HEK293 (cell line): ENCODE results near the gene LBHD1.

ENCODE experiments used
- BCL11B ChIP-seq: fragments of 450-650 bp; formaldehyde crosslinking; IDR thresholded peaks from 2 replicates; pipeline ENCODE4 v1.5.1; 2016; ENCODE audit warnings: low read depth, missing biosample characterization, missing genetic modification characterization
- HIC1 ChIP-seq: fragments of 450-650 bp; formaldehyde crosslinking; IDR thresholded peaks from 2 replicates; pipeline ENCODE4 v1.5.1; 2016; ENCODE audit warnings: missing biosample characterization, missing genetic modification characterization
- PRDM2 ChIP-seq: fragments of 450-650 bp; formaldehyde crosslinking; IDR thresholded peaks from 2 replicates; pipeline ENCODE4 v1.5.1; 2016; ENCODE audit warnings: missing biosample characterization, missing genetic modification characterization, borderline replicate concordance
- SCRT1 ChIP-seq: fragments of 450-650 bp; formaldehyde crosslinking; IDR thresholded peaks from 2 replicates; pipeline ENCODE4 v1.5.1; 2016; ENCODE audit warnings: missing biosample characterization, missing genetic modification characterization, borderline replicate concordance
- YY2 ChIP-seq: fragments of 450-650 bp; formaldehyde crosslinking; IDR thresholded peaks from 2 replicates; pipeline ENCODE4 v1.5.1; 2016; ENCODE audit warnings: missing biosample characterization, missing genetic modification characterization
- ZBTB21 ChIP-seq: fragments of 450-650 bp; formaldehyde crosslinking; IDR thresholded peaks from 2 replicates; pipeline ENCODE4 v1.5.1; 2017; ENCODE audit warnings: missing biosample characterization, missing genetic modification characterization
- ZNF114 ChIP-seq: fragments of 450-650 bp; formaldehyde crosslinking; IDR thresholded peaks from 2 replicates; pipeline ENCODE4 v1.5.0; 2017; ENCODE audit warnings: missing biosample characterization, missing genetic modification characterization
- ZNF132 ChIP-seq: fragments of 450-650 bp; formaldehyde crosslinking; IDR thresholded peaks from 2 replicates; pipeline ENCODE4 v1.5.1; 2017; ENCODE audit warnings: missing biosample characterization, missing genetic modification characterization, borderline replicate concordance
- ZNF174 ChIP-seq: fragments of 450-650 bp; formaldehyde crosslinking; IDR thresholded peaks from 2 replicates; pipeline ENCODE4 v1.5.0; 2017; ENCODE audit warnings: missing biosample characterization, mild to moderate bottlenecking, missing genetic modification characterization
- ZNF2 ChIP-seq: fragments of 450-650 bp; formaldehyde crosslinking; IDR thresholded peaks from 2 replicates; pipeline ENCODE4 v1.5.1; 2016; ENCODE audit warnings: missing biosample characterization, missing genetic modification characterization
- ZNF202 ChIP-seq: fragments of 450-650 bp; formaldehyde crosslinking; IDR thresholded peaks from 2 replicates; pipeline ENCODE4 v1.5.1; 2016; ENCODE audit warnings: missing biosample characterization, missing genetic modification characterization, borderline replicate concordance
- ZNF23 ChIP-seq: fragments of 450-650 bp; formaldehyde crosslinking; IDR thresholded peaks from 2 replicates; pipeline ENCODE4 v1.5.1; 2016; ENCODE audit warnings: missing biosample characterization, missing genetic modification characterization, borderline replicate concordance
- ZNF510 ChIP-seq: fragments of 450-650 bp; formaldehyde crosslinking; IDR thresholded peaks from 2 replicates; pipeline ENCODE4 v1.5.1; 2018; ENCODE audit warnings: mild to moderate bottlenecking, missing genetic modification characterization, missing biosample characterization; ENCODE audit not compliant: insufficient replicate concordance
- ZNF664 ChIP-seq: fragments of 450-650 bp; formaldehyde crosslinking; IDR thresholded peaks from 2 replicates; pipeline ENCODE4 v1.5.1; 2016; ENCODE audit warnings: missing biosample characterization, missing genetic modification characterization
- ZNF670 ChIP-seq: fragments of 450-650 bp; formaldehyde crosslinking; IDR thresholded peaks from 2 replicates; pipeline ENCODE4 v1.5.1; 2016; ENCODE audit warnings: missing biosample characterization, missing genetic modification characterization, low read depth
- ZSCAN16 ChIP-seq: fragments of 450-650 bp; formaldehyde crosslinking; IDR thresholded peaks from 2 replicates; pipeline ENCODE4 v1.5.1; 2016; ENCODE audit warnings: missing biosample characterization, missing genetic modification characterization
- TF ChIP-seq, protein P1 (sequence below): fragments of 450-650 bp; formaldehyde crosslinking; IDR thresholded peaks from 2 replicates; pipeline ENCODE4 v1.5.1; 2016; ENCODE audit warnings: missing biosample characterization, missing genetic modification characterization
- TF ChIP-seq, protein P2 (sequence below): fragments of 450-650 bp; formaldehyde crosslinking; IDR thresholded peaks from 2 replicates; pipeline ENCODE4 v1.5.1; 2016; ENCODE audit warnings: missing biosample characterization, missing genetic modification characterization, low read depth
- TF ChIP-seq, protein P3 (sequence below): fragments of 450-650 bp; formaldehyde crosslinking; IDR thresholded peaks from 2 replicates; pipeline ENCODE4 v1.5.1; 2016; ENCODE audit warnings: missing biosample characterization, missing genetic modification characterization
- TF ChIP-seq, protein P4 (sequence below): fragments of 450-650 bp; formaldehyde crosslinking; IDR thresholded peaks from 2 replicates; pipeline ENCODE4 v1.5.1; 2017; ENCODE audit warnings: missing biosample characterization, missing genetic modification characterization

The LBHD1 gene

GRCh38 chr11:62621567-62622470 is 50.2 kb downstream of the LBHD1 start, which contains the start of gene B3GAT3 (continued):
- TF ChIP-seq PRDM2 (tag by site-specific recombination), result no peak
- TF ChIP-seq, protein P1, sequence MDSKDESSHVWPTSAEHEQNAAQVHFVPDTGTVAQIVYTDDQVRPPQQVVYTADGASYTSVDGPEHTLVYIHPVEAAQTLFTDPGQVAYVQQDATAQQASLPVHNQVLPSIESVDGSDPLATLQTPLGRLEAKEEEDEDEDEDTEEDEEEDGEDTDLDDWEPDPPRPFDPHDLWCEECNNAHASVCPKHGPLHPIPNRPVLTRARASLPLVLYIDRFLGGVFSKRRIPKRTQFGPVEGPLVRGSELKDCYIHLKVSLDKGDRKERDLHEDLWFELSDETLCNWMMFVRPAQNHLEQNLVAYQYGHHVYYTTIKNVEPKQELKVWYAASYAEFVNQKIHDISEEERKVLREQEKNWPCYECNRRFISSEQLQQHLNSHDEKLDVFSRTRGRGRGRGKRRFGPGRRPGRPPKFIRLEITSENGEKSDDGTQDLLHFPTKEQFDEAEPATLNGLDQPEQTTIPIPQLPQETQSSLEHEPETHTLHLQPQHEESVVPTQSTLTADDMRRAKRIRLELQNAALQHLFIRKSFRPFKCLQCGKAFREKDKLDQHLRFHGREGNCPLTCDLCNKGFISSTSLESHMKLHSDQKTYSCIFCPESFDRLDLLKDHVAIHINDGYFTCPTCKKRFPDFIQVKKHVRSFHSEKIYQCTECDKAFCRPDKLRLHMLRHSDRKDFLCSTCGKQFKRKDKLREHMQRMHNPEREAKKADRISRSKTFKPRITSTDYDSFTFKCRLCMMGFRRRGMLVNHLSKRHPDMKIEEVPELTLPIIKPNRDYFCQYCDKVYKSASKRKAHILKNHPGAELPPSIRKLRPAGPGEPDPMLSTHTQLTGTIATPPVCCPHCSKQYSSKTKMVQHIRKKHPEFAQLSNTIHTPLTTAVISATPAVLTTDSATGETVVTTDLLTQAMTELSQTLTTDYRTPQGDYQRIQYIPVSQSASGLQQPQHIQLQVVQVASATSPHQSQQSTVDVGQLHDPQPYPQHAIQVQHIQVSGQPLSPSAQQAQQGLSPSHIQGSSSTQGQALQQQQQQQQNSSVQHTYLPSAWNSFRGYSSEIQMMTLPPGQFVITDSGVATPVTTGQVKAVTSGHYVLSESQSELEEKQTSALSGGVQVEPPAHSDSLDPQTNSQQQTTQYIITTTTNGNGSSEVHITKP (tag by site-specific recombination), result peak; percentile 32; the same call in 1 of the 2 replicates
- TF ChIP-seq, protein P2, sequence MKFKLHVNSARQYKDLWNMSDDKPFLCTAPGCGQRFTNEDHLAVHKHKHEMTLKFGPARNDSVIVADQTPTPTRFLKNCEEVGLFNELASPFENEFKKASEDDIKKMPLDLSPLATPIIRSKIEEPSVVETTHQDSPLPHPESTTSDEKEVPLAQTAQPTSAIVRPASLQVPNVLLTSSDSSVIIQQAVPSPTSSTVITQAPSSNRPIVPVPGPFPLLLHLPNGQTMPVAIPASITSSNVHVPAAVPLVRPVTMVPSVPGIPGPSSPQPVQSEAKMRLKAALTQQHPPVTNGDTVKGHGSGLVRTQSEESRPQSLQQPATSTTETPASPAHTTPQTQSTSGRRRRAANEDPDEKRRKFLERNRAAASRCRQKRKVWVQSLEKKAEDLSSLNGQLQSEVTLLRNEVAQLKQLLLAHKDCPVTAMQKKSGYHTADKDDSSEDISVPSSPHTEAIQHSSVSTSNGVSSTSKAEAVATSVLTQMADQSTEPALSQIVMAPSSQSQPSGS (tag by site-specific recombination), result peak; percentile 99
- TF ChIP-seq ZNF202 (tag by site-specific recombination), result no peak
- peak; percentile 93 for TF ChIP-seq ZBTB21
- no peak for TF ChIP-seq ZNF23 (tag by site-specific recombination)
- TF ChIP-seq ZNF132 (tag by site-specific recombination), result no peak
- peak; percentile 98 for TF ChIP-seq HIC1 (tag by site-specific recombination)
- TF ChIP-seq ZNF670 (tag by site-specific recombination), result no peak
- no peak for TF ChIP-seq ZNF114 (tag by site-specific recombination)
- 0 out of 2 replicates have a peak, but pooled peaks have one; percentile 41 for TF ChIP-seq ZNF2 (tag by site-specific recombination)
- TF ChIP-seq, protein P3, sequence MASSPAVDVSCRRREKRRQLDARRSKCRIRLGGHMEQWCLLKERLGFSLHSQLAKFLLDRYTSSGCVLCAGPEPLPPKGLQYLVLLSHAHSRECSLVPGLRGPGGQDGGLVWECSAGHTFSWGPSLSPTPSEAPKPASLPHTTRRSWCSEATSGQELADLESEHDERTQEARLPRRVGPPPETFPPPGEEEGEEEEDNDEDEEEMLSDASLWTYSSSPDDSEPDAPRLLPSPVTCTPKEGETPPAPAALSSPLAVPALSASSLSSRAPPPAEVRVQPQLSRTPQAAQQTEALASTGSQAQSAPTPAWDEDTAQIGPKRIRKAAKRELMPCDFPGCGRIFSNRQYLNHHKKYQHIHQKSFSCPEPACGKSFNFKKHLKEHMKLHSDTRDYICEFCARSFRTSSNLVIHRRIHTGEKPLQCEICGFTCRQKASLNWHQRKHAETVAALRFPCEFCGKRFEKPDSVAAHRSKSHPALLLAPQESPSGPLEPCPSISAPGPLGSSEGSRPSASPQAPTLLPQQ (tag by site-specific recombination), result peak; percentile 21; the same call in 1 of the 2 replicates
- no peak for TF ChIP-seq ZSCAN16 (tag by site-specific recombination)
- no peak for TF ChIP-seq ZNF664 (tag by site-specific recombination)
- TF ChIP-seq, protein P4, sequence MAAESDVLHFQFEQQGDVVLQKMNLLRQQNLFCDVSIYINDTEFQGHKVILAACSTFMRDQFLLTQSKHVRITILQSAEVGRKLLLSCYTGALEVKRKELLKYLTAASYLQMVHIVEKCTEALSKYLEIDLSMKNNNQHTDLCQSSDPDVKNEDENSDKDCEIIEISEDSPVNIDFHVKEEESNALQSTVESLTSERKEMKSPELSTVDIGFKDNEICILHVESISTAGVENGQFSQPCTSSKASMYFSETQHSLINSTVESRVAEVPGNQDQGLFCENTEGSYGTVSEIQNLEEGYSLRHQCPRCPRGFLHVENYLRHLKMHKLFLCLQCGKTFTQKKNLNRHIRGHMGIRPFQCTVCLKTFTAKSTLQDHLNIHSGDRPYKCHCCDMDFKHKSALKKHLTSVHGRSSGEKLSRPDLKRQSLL, result no peak
- no peak for TF ChIP-seq YY2 (tag by site-specific recombination)
- TF ChIP-seq SCRT1 (tag by site-specific recombination), result no peak
- TF ChIP-seq BCL11B (tag by site-specific recombination), result peak; percentile 91
- no peak for TF ChIP-seq ZNF174 (tag by site-specific recombination)
- TF ChIP-seq ZNF510, result no peak
